ENCODE results near the gene SGO1.

The SGO1 gene

DNA sequence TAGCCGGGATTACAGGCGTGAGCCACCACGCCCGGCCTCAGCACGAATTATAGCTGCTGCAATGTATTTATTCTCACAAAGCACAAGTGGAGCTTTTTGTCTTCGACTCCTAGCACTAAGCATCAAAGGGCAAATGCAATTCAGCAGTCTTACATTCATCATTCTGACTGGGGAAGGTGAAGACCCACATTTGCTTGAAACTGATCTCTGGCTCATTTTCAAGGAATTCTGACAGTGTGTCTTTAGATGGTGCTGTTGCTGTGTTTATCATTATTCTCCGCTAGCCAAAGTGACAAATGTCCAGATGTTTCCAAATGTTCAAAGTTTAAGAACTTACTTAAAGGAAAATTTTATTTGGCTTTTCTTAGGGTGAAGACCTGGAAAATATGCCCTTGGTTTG lies 55.9 kb downstream of the SGO1 start:
- H3F3A ChIP-seq (ENCODE audit: insufficient read depth), result peaks cover 11% of the 10 kb centered on the region
- H4K20me1 ChIP-seq (ENCODE audit: low read depth, low read length), result no peaks in the 10 kb centered on the region
- no peak for TF ChIP-seq EZH2phosphoT487 (conservative IDR thresholded peaks at IDR 0.05; ENCODE audit: low read length)
- TF ChIP-seq, protein P1, sequence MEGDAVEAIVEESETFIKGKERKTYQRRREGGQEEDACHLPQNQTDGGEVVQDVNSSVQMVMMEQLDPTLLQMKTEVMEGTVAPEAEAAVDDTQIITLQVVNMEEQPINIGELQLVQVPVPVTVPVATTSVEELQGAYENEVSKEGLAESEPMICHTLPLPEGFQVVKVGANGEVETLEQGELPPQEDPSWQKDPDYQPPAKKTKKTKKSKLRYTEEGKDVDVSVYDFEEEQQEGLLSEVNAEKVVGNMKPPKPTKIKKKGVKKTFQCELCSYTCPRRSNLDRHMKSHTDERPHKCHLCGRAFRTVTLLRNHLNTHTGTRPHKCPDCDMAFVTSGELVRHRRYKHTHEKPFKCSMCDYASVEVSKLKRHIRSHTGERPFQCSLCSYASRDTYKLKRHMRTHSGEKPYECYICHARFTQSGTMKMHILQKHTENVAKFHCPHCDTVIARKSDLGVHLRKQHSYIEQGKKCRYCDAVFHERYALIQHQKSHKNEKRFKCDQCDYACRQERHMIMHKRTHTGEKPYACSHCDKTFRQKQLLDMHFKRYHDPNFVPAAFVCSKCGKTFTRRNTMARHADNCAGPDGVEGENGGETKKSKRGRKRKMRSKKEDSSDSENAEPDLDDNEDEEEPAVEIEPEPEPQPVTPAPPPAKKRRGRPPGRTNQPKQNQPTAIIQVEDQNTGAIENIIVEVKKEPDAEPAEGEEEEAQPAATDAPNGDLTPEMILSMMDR (IDR thresholded peaks at IDR 0.05; ENCODE audit: insufficient read depth, low read length, poor library complexity, severe bottlenecking), result no peak
- no peaks in the 10 kb centered on the region for H3K27me3 ChIP-seq (ENCODE audit: low read length)
- H3K9me2 ChIP-seq (replicated peaks; ENCODE audit: insufficient read depth, low read length), result no peaks in the 10 kb centered on the region
- H3K79me2 ChIP-seq (ENCODE audit: insufficient read depth, low read length), result no peaks in the 10 kb centered on the region
- no peak overlapping the region for H3K9ac ChIP-seq (ENCODE audit: low read length)
- H3K9me3 ChIP-seq (ENCODE audit: insufficient read depth, low read length), result no peaks in the 10 kb centered on the region
- no peak overlapping the region for H3K4me2 ChIP-seq (ENCODE audit: low read depth, low read length, poor library complexity, severe bottlenecking)
- no peak overlapping the region for H3K27ac ChIP-seq (ENCODE audit: low read depth, low read length)
- H3K36me3 ChIP-seq (ENCODE audit: low read length), result peaks cover 9% of the 10 kb centered on the region; the same call in 1 of the 2 replicates
- no peak overlapping the region for H2AFZ ChIP-seq (ENCODE audit: low read depth, low read length, severe bottlenecking)
- no peak overlapping the region for H3K4me3 ChIP-seq (ENCODE audit: insufficient read depth, low read length, poor library complexity, severe bottlenecking)

DNA sequence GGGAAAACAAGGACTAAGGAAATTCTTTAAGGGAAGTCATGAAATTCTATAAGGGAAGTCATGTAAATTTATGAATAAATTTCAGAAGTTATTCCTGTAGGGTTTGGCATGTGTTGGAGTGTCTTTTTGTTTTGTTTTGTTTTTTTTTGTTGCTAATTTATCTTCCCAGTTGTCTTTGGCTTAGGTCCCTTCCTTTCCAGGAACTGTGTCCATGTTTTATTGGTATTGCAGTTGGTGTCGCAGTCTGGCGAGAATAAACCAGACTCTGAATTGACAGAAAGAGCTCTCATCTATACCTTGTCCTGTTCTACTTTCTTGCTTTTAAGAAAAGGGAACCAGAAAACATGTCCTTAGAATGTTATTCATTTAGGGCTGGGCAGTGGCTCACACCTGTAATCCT lies 57.6 kb downstream of the SGO1 start:
- H3K9ac ChIP-seq (ENCODE audit: low read length), result no peak overlapping the region
- no peaks in the 10 kb centered on the region for H3K9me3 ChIP-seq (ENCODE audit: insufficient read depth, low read length)
- no peaks in the 10 kb centered on the region for H4K20me1 ChIP-seq (ENCODE audit: low read depth, low read length)
- H3F3A ChIP-seq (ENCODE audit: insufficient read depth), result peaks cover 11% of the 10 kb centered on the region
- H3K36me3 ChIP-seq (ENCODE audit: low read length), result peaks cover 13% of the 10 kb centered on the region; the same call in 1 of the 2 replicates
- H3K27me3 ChIP-seq (ENCODE audit: low read length), result no peaks in the 10 kb centered on the region
- H3K79me2 ChIP-seq (ENCODE audit: insufficient read depth, low read length), result no peaks in the 10 kb centered on the region
- TF ChIP-seq EZH2phosphoT487 (conservative IDR thresholded peaks at IDR 0.05; ENCODE audit: low read length), result no peak
- TF ChIP-seq, protein P1 (IDR thresholded peaks at IDR 0.05; ENCODE audit: insufficient read depth, low read length, poor library complexity, severe bottlenecking), result no peak
- H3K27ac ChIP-seq (ENCODE audit: low read depth, low read length), result no peak overlapping the region
- H2AFZ ChIP-seq (ENCODE audit: low read depth, low read length, severe bottlenecking), result no peak overlapping the region
- H3K4me2 ChIP-seq (ENCODE audit: low read depth, low read length, poor library complexity, severe bottlenecking), result no peak overlapping the region
- H3K9me2 ChIP-seq (replicated peaks; ENCODE audit: insufficient read depth, low read length), result no peaks in the 10 kb centered on the region
- no peak overlapping the region for H3K4me3 ChIP-seq (ENCODE audit: insufficient read depth, low read length, poor library complexity, severe bottlenecking)

DNA sequence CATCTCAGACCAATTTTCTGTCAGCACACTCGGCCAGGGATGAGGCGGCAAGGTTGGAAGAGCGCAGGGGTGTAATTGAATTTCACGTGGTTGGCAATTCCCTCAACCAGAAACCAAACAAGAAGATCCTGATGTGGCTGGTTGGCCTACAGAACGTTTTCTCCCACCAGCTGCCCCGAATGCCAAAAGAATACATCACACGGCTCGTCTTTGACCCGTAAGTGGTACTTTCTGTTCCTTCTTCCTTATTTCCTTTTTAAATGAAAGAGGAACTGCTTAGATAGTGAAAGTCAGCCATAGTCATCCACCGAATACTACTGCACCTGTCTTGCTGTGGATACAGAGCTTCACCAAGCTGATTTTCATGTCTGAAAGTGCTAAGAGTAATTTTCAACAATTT lies 60.1 kb downstream of the SGO1 start:
- H3F3A ChIP-seq (ENCODE audit: insufficient read depth), result peaks cover 19% of the 10 kb centered on the region
- no peaks in the 10 kb centered on the region for H3K9me3 ChIP-seq (ENCODE audit: insufficient read depth, low read length)
- H4K20me1 ChIP-seq (ENCODE audit: low read depth, low read length), result no peaks in the 10 kb centered on the region
- peak overlapping the region; percentile 82 for H3K27ac ChIP-seq (ENCODE audit: low read depth, low read length)
- no peaks in the 10 kb centered on the region for H3K9me2 ChIP-seq (replicated peaks; ENCODE audit: insufficient read depth, low read length)
- no peaks in the 10 kb centered on the region for H3K79me2 ChIP-seq (ENCODE audit: insufficient read depth, low read length)
- H3K36me3 ChIP-seq (ENCODE audit: low read length), result peaks cover 20% of the 10 kb centered on the region; the same call in 1 of the 2 replicates
- peak overlapping the region; percentile 60 for H2AFZ ChIP-seq (ENCODE audit: low read depth, low read length, severe bottlenecking)
- TF ChIP-seq, protein P1 (IDR thresholded peaks at IDR 0.05; ENCODE audit: insufficient read depth, low read length, poor library complexity, severe bottlenecking), result no peak
- no peak for TF ChIP-seq EZH2phosphoT487 (conservative IDR thresholded peaks at IDR 0.05; ENCODE audit: low read length)
- H3K27me3 ChIP-seq (ENCODE audit: low read length), result no peaks in the 10 kb centered on the region
- H3K9ac ChIP-seq (ENCODE audit: low read length), result peak overlapping the region; percentile 39
- peak overlapping the region; percentile 57 for H3K4me2 ChIP-seq (ENCODE audit: low read depth, low read length, poor library complexity, severe bottlenecking)
- H3K4me3 ChIP-seq (ENCODE audit: insufficient read depth, low read length, poor library complexity, severe bottlenecking), result peak overlapping the region; percentile 21
